ENCODE measurements around the gene DRC7.
"Not testable (repeated sequence)": the region's sequence is repeated elsewhere in the genome, so short reads cannot be mapped to it uniquely, and the experiment has no call there.

The DRC7 gene

DNA sequence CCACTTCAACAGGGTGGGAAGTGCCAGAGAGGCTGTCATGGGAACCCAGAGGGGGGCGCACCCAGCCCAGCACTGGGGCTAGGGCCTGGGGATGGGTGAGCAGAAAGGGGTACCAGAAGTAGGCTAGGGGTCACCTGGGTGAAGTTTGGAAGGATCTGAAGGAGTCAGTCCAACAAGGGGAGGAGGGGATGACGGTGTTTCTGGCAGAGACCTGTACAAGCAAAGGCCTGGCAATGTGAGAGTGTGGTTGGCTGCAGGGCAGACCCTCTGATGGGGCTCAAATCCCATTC, 27.5 kb downstream of the DRC7 start:
- DNase-seq, result no peak

- no peak for DNase-seq
Measured at GRCh38 chr16:57722651-57723050, 28.0 kb downstream of the DRC7 start.

GRCh38 chr16:57723170-57723569, 28.6 kb downstream of the DRC7 start:
- no peak for DNase-seq

GRCh38 chr16:57724531-57724930, 29.9 kb downstream of the DRC7 start:
- DNase-seq, result no peak

GRCh38 chr16:57725151-57725550, 30.5 kb downstream of the DRC7 start:
- no peak for DNase-seq

- DNase-seq, result no peak
Measured at GRCh38 chr16:57725554-57725953, 30.9 kb downstream of the DRC7 start.

GRCh38 chr16:57725976-57726375, 31.4 kb downstream of the DRC7 start:
- DNase-seq, result no peak

DNA sequence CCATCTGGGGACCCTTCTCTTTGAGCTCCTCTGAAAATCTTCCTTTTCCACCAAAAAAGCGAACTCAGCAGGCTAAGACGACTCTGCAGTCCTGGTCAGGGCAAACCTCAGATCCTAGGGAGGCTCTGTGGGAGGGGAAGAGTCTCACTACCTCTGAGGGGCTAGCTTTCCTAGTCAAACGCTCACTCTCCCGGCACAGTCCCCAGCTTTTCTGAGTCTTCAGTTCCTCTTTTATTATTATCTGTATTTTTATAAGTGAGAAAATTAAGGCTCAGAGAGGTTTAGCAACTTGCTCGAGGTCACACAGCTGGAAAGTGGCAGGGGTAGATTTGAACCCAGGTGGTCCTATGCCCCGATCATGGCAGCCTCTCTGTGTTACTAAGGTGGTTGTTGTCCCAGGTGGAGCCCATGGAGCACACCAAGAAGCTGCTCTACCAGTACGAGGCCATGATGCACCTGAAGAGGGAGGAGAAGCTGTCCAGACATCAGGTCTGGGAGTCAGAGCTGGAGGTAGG, 31.9 kb downstream of the DRC7 start:
- no peak for DNase-seq

- DNase-seq, result no peak
Measured at GRCh38 chr16:57727610-57728009, 33.0 kb downstream of the DRC7 start.

GRCh38 chr16:57728336-57729181, 34.0 kb downstream of the DRC7 start:
- DNase-seq, result no peak

DNA sequence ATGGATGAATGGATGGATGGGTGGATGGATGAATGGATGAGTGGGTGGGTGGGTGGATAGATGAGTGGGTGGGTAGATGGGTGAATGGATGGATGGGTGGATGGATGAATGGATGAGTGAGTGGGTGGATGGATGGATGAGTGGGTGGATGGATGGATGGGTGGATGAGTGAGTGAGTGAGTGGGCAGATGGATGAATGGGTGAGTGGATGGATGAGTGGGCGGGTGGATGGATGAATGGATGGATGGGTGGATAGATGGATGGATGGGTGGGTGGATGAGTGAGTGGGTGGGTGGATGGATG, 34.5 kb downstream of the DRC7 start:
- no peak for DNase-seq

DNA sequence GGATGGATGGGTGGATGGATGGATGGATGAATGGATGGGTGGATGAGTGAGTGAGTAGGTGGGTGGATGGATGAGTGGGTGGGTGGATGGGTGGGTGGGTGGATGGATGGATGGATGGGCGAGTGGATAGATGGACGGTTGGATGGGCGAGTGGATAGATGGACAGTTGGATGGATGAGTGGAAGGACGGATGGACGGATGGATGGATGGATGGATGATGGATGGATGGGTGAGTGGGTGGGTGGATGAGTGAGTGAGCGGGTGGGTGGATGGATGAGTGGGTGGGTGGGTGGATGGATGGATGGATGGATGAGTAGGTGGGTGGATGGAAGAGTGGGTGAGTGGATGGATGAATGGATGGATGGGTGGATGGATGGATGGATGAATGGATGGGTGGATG, 35.2 kb downstream of the DRC7 start:
- not testable (repeated sequence) for DNase-seq

GRCh38 chr16:57730771-57731730, 36.4 kb downstream of the DRC7 start:
- DNase-seq, result no peak

DNA sequence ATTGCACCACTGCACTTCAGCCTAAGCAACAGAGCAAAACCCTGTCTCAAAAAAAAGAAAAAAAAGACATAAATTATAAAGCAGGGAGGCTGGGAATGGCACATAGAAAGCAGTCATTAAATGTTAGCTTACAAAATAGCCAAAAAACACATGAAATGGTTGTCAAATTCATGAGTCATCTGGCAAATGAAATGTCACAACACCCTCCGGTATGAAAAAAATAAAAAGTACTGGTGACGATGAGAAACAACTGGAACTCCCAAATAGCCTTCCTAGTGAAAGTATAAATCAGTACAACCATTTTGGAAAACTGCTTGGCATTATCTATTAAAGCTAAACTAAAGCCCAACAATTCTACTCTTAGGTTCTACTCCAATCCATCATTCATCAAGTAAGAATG, 37.4 kb downstream of the DRC7 start:
- no peak for DNase-seq

GRCh38 chr16:57732714-57733113, 38.1 kb downstream of the DRC7 start:
- DNase-seq, result no peak

- DNase-seq, result no peak
Measured at GRCh38 chr16:57734308-57734924, 39.8 kb downstream of the DRC7 start.

- DNase-seq, result peak; percentile 99
Measured at GRCh38 chr16:57734925-57735754, 40.5 kb downstream of the DRC7 start.

DNA sequence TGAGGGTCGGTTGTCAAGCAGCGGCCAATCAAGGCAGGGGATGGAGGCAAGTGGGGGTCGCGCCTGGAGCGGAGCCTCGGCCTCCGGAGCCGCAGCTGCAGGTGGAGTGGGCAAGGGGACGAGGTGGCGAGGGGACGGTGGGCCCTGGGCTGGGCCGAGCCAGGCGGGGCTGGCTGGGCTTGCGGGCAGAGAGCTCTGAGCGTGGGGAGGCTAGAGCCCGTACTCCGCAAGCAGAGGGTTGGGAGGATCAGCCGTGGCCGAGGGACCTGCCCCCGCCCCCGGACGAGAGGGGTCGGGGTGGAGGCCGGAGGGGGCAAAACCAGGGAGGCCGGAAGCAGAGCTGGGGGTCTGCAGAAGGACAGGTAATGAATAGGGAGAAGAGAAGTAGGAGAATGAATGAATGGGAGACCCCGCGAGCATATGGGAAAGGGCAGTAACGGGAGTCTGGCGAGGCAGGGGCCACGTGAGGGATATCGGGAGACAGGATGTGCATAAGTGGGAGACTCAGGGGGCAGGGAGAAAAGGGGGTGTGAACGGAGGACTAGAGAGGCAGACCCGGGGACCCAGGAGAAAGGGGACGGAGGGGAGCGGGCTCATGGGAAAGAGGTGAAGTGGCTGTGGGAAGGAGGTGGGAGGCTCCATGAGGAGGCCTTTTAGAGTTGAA, 41.3 kb downstream of the DRC7 start, which contains the start of gene KATNB1:
Gene KATNB1, plus strand, starts transcription at position 16 of the 664 bp plus-strand sequence. CDS start 1,474 bp downstream, outside the sequence.
- no peak for DNase-seq

DNA sequence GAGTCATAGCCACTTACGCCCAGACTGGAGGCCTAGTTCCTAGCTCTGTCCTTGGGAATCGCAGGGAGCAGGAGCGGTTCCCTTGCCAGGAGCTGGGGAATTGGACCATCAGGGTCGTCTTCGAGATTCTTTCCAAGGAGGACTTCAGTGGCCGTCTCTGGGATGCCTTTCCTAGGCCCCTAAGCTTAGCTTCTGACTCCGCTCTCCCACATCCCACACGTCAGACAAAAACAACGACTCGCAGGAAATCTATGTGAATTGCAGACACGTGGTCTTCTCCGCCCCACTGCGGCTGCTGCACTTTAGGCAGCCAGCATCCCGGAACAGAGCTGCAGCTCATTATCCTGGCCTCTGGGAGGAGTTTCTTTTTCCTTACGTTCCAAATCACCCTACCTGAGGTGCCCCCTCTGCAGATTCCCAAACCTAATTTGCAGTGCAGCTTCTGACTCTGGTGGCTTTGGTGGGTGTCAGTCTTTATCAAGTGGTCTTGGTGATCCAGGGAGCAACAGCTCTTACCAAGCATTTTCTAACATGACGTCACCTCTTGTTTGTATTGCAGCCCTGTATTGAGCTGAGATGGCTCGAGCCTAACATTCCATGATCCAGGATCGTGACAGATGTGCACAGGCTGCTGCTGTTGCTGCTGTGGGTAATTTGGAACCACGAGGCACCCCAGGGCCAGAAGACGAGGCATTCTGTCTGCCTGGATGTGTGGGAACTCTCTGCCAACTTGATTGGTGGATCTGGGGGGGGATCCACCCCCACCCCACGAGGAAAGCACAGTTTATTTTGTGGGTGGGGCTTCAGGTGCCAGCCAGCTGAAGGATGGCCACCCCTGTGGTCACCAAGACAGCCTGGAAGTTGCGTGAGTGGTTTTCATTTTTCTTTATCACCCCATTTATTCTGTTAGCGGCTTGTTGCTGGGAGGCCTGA, 42.1 kb downstream of the DRC7 start:
- peak; percentile 31 for DNase-seq

GRCh38 chr16:57738844-57739243, 44.2 kb downstream of the DRC7 start:
- no peak for DNase-seq
